Measurements from ENCODE around the gene COL4A5.

COL4A5 gene

DNA sequence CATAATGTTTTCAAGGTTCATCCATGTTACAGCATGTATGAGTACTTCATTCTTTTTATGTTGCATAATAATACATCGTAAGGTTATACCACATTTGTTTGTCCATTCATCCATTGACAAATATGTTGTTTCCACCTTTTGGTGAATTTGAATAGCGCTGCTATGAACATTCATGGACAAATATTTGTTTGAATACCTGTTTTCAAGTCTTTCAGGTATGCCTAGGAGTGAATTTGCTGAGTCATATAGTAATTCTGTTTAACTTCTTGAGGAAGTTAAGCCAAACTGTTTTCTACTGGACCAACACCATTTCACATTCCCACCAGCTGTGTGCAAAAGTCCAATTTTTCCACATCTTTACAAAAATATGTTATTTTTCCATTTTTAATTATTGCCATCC, 265.2 kb downstream of the COL4A5 start:
- no peak for DNase-seq (ENCODE audit: low read depth)
- TF ChIP-seq, protein P1, sequence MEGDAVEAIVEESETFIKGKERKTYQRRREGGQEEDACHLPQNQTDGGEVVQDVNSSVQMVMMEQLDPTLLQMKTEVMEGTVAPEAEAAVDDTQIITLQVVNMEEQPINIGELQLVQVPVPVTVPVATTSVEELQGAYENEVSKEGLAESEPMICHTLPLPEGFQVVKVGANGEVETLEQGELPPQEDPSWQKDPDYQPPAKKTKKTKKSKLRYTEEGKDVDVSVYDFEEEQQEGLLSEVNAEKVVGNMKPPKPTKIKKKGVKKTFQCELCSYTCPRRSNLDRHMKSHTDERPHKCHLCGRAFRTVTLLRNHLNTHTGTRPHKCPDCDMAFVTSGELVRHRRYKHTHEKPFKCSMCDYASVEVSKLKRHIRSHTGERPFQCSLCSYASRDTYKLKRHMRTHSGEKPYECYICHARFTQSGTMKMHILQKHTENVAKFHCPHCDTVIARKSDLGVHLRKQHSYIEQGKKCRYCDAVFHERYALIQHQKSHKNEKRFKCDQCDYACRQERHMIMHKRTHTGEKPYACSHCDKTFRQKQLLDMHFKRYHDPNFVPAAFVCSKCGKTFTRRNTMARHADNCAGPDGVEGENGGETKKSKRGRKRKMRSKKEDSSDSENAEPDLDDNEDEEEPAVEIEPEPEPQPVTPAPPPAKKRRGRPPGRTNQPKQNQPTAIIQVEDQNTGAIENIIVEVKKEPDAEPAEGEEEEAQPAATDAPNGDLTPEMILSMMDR (IDR thresholded peaks at IDR 0.05; ENCODE audit: control insufficient read depth, insufficient read depth, low read depth, low read length, missing control alignments), result no peak
- no peak overlapping the region for H3K4me3 ChIP-seq (ENCODE audit: control insufficient read depth, low read depth, low read length)

- no peak for DNase-seq (ENCODE audit: low read depth)
- TF ChIP-seq, protein P1 (IDR thresholded peaks at IDR 0.05; ENCODE audit: control insufficient read depth, insufficient read depth, low read depth, low read length, missing control alignments), result no peak
- no peak overlapping the region for H3K4me3 ChIP-seq (ENCODE audit: control insufficient read depth, low read depth, low read length)
Measured at GRCh38 chrX:108712886-108713285, 273.2 kb downstream of the COL4A5 start.

DNA sequence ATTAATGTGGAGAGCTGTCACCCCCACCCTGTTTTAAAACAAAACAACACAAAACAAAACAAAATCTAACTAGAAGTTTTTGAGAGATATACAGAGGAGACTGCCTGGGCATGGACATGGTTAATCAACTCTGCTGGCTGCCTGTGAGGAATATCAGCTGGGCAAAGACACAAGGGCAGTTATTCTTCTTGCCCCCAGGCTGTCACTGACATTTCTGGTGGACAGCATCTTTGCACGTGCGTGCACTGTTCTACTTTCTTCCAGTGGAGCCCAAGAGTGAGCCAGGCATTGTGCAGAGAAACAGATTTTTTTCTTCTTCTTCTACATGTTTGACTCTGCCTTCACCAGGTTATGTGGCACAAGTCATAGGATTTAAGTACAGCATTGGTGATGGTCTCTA, 282.9 kb downstream of the COL4A5 start:
- H3K4me3 ChIP-seq (ENCODE audit: control insufficient read depth, low read depth, low read length), result no peak overlapping the region
- TF ChIP-seq, protein P1 (IDR thresholded peaks at IDR 0.05; ENCODE audit: control insufficient read depth, insufficient read depth, low read depth, low read length, missing control alignments), result no peak
- DNase-seq (ENCODE audit: low read depth), result no peak

GRCh38 chrX:108726748-108727147, 287.1 kb downstream of the COL4A5 start:
- H3K4me3 ChIP-seq (ENCODE audit: control insufficient read depth, low read depth, low read length), result no peak overlapping the region
- DNase-seq (ENCODE audit: low read depth), result no peak
- TF ChIP-seq, protein P1 (IDR thresholded peaks at IDR 0.05; ENCODE audit: control insufficient read depth, insufficient read depth, low read depth, low read length, missing control alignments), result no peak

- H3K4me3 ChIP-seq (ENCODE audit: control insufficient read depth, low read depth, low read length), result no peak overlapping the region
- DNase-seq (ENCODE audit: low read depth), result no peak
- TF ChIP-seq, protein P1 (IDR thresholded peaks at IDR 0.05; ENCODE audit: control insufficient read depth, insufficient read depth, low read depth, low read length, missing control alignments), result no peak
Measured at GRCh38 chrX:108731153-108731552, 291.5 kb downstream of the COL4A5 start.

- no peak for DNase-seq (ENCODE audit: low read depth)
- H3K4me3 ChIP-seq (ENCODE audit: control insufficient read depth, low read depth, low read length), result no peak overlapping the region
- TF ChIP-seq, protein P1 (IDR thresholded peaks at IDR 0.05; ENCODE audit: control insufficient read depth, insufficient read depth, low read depth, low read length, missing control alignments), result no peak
Measured at GRCh38 chrX:108732630-108733321, 293.1 kb downstream of the COL4A5 start.
